Left ventricle myocardium inferior (tissue), 1 donor: ENCODE data around the gene FOXN4. TPM values are rescaled to one million over a fixed set of nuclear protein-coding genes. Genes with fewer than 3 reads are reported as not detected.

Source experiments
- DNase-seq: peaks from one replicate; pipeline ENCODE4 v3.0.0-alpha.2; 2020
- H3K27ac ChIP-seq: fragments of 200-600 bp; replicated peaks from 2 replicates; pipeline ENCODE4 v1.8.0; 2021
- H3K27me3 ChIP-seq: fragments of 200-600 bp; 2 replicates; pipeline ENCODE4 v1.8.0; 2021; ENCODE audit warnings: low read depth
- H3K36me3 ChIP-seq: fragments of 200-600 bp; 2 replicates; pipeline ENCODE4 v1.8.0; 2021
- H3K4me1 ChIP-seq: fragments of 200-600 bp; 2 replicates; pipeline ENCODE4 v1.8.0; 2021
- H3K4me3 ChIP-seq: fragments of 200-600 bp; 2 replicates; pipeline ENCODE4 v1.8.0; 2021; ENCODE audit warnings: mild to moderate bottlenecking, moderate library complexity
- H3K9me3 ChIP-seq: fragments of 200-600 bp; replicated peaks from 2 replicates; pipeline ENCODE4 v1.8.0; 2021
- intact Hi-C: fragments of 100-400 bp; cut with micrococcal nuclease; formaldehyde crosslinking; loops from one replicate; pipeline ENCODE4 v1.11.0; 2022
- total RNA-seq: library from RNA; stranded (reverse); fragmentation: NEBNext Ultra II Directional; extraction: Animal tissue kit (Norgen Biotek cat#: 25700); gene quantifications from one replicate; pipeline ENCODE4 v1.2.1, GENCODE V29; 2021
- TF ChIP-seq, protein P1 (sequence below): fragments of 200-600 bp; IDR thresholded peaks from 2 replicates; pipeline ENCODE4 v1.8.0; 2021; ENCODE audit warnings: antibody characterized with exemption, mild to moderate bottlenecking, borderline replicate concordance
- donor health status: DM: no; HTN: yes; CAD: no; lungs with severe emphysema.

FOXN4 gene
- total RNA-seq, 1 donor from 2014 or later: not detected

DNA sequence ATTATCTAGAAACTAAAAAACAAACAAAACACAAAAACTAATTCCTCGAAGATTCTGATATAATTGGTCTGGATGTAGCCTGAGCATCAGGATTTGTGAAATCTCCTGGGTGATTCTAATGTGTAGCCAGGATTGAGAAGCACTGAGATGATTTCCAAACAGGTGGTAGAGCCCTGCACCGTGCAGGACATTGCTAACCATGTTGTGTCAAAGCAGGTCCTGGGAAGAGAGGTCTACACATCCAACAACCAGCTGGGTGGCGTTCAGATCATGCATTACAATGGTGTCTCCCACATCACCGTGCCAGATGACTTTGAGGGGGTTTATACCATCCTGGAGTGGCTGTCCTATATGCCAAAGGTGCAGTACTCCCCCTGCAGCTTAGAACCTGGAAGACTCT lies 56.3 kb downstream of the FOXN4 start:
- TF ChIP-seq, protein P1, sequence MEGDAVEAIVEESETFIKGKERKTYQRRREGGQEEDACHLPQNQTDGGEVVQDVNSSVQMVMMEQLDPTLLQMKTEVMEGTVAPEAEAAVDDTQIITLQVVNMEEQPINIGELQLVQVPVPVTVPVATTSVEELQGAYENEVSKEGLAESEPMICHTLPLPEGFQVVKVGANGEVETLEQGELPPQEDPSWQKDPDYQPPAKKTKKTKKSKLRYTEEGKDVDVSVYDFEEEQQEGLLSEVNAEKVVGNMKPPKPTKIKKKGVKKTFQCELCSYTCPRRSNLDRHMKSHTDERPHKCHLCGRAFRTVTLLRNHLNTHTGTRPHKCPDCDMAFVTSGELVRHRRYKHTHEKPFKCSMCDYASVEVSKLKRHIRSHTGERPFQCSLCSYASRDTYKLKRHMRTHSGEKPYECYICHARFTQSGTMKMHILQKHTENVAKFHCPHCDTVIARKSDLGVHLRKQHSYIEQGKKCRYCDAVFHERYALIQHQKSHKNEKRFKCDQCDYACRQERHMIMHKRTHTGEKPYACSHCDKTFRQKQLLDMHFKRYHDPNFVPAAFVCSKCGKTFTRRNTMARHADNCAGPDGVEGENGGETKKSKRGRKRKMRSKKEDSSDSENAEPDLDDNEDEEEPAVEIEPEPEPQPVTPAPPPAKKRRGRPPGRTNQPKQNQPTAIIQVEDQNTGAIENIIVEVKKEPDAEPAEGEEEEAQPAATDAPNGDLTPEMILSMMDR: no peak
- Histone ChIP-seq H3K27me3 (no peaks in the 10 kb centered on the region), H3K9me3 (peaks cover 10% of the 10 kb centered on the region), H3K36me3 (peaks cover 99% of the 10 kb centered on the region), H3K4me3 (no peak overlapping the region), H3K27ac (no peak overlapping the region), H3K4me1 (no peaks in the 10 kb centered on the region)
- DNase-seq: no peak
- intact Hi-C loops: no loop called here

DNA sequence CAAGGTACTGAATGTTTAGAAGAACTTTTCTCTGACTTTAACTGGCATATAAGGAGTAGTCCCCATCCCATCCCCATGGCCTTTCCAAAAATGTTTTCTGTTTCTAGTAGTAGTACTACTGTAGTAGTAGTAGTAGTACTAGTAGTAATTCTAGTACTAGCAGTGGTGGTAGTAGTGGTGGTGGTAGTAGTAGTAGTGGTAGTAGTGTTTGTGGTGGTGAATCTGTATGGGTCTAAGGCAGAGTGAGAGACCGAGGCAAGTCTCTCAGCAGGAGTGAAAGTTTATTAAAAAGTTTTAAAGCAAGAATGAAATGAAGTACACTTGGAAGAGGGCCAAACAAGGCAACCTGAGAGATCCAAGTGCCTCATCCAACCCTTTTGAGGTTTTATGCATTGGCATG lies 58.6 kb downstream of the FOXN4 start:
- no peak for DNase-seq
- H3K27me3 ChIP-seq: no peaks in the 10 kb centered on the region
- peaks cover 10% of the 10 kb centered on the region for H3K9me3 ChIP-seq
- no peak overlapping the region for H3K27ac ChIP-seq
- no peaks in the 10 kb centered on the region for H3K4me1 ChIP-seq
- TF ChIP-seq, protein P1: no peak
- intact Hi-C loops: no loop called here
- no peak overlapping the region for H3K4me3 ChIP-seq
- peaks cover 99% of the 10 kb centered on the region for H3K36me3 ChIP-seq

DNA sequence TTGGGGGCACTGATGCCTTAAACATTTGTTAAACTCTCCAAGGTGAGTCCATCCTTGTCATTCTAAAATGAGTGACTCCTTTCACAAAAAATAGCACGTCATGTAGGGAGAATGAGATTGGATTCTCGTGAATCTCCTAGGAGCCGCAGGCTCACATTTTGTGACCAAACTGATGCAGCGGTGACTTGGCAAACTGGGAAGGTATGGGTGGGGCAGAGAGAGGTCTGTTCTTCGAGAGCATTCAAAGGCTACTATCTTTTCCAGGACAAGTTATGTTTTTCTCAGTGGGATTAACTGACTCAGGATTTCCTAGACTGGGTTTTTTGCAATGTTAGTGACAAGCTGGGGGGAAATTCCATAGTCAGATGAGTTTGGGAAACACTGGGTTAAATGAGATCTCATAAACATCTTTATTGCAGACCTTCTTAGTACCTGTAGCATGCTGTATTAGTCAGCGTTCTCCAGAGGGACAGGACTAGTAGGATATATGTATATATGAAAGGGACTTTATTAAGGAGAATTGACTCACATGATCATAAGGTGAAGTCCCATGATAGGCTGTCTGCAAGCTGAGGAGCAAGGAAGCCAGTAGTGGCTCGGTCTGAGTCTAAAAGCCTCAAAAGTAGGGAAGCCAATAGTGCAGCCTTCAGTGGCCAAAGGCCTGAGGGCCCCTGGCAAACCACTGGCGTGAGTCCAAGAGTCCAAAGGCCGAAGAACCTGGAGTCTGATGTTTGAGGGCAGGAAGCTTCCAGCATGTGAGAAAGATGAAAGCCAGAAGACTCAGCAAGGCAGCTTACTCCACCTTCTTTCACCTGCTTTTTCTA lies 61.0 kb downstream of the FOXN4 start:
- intact Hi-C loops: no loop called here

DNA sequence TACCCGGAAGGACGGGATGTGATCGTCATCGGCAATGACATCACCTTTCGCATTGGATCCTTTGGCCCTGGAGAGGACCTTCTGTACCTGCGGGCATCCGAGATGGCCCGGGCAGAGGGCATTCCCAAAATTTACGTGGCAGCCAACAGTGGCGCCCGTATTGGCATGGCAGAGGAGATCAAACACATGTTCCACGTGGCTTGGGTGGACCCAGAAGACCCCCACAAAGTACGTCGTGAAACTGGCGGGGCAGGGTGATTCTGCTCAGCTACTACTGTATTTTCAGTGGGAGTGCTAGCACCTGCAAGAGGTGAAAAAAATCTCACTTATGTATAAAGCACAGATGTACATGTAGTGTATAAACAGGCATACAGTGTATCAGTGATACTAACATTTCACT lies 62.9 kb downstream of the FOXN4 start:
- H3K9me3 ChIP-seq: no peaks in the 10 kb centered on the region
- no peak overlapping the region for H3K4me3 ChIP-seq
- H3K27ac ChIP-seq: no peak overlapping the region
- H3K4me1 ChIP-seq: no peaks in the 10 kb centered on the region
- no peak for DNase-seq
- H3K27me3 ChIP-seq: no peaks in the 10 kb centered on the region
- intact Hi-C loops: no loop called here
- TF ChIP-seq, protein P1: no peak
- peaks cover 99% of the 10 kb centered on the region for H3K36me3 ChIP-seq

More for the DNA sequence above, 61.0 kb downstream of the FOXN4 start:
- H3K4me1 ChIP-seq: no peaks in the 10 kb centered on the region
- no peak overlapping the region for H3K27ac ChIP-seq
- no peak for DNase-seq
- no peaks in the 10 kb centered on the region for H3K27me3 ChIP-seq
- H3K36me3 ChIP-seq: peaks cover 99% of the 10 kb centered on the region
- TF ChIP-seq, protein P1: no peak
- H3K4me3 ChIP-seq: no peak overlapping the region
- H3K9me3 ChIP-seq: no peaks in the 10 kb centered on the region

DNA sequence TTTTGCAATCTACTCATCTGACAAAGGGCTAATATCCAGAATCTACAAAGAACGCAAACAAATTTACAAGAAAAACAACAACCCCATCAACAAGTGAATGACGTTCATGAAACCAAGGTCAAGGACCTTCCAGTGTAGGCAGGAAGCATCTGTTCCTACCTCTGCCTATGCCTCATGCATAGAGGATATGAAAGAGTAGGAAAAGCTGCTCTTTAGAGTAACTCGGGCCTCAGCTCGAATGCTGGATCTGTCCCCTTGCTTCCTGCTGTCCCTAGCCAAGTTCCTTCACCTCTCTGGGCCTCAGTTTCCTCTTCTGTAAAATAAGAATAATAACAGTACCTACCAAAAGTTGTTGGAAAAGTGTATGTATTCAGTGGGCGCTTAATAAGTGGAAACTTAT lies 65.0 kb downstream of the FOXN4 start:
- no peak for DNase-seq
- H3K27me3 ChIP-seq: no peaks in the 10 kb centered on the region
- intact Hi-C loops: no loop called here
- no peaks in the 10 kb centered on the region for H3K4me1 ChIP-seq
- H3K4me3 ChIP-seq: no peak overlapping the region
- peaks cover 99% of the 10 kb centered on the region for H3K36me3 ChIP-seq
- TF ChIP-seq, protein P1: no peak
- H3K9me3 ChIP-seq: no peaks in the 10 kb centered on the region
- no peak overlapping the region for H3K27ac ChIP-seq
